ENCODE results near the gene PHAF1.

The PHAF1 gene

GRCh38 chr16:67157106-67157748 is 47.5 kb downstream of the PHAF1 start:
- TF ChIP-seq EZH2 (IDR thresholded peaks at IDR 0.05; ENCODE audit: borderline replicate concordance, low read length) (no peak), CTCF (IDR thresholded peaks at IDR 0.05; ENCODE audit: low read length) (no peak)
- Histone ChIP-seq H3K36me3 (ENCODE audit: insufficient read depth, low read length) (no peaks in the 10 kb centered on the region), H4K20me1 (ENCODE audit: insufficient read depth, low read length) (no peaks in the 10 kb centered on the region), H3K9ac (ENCODE audit: low read length) (no peak overlapping the region), H3K9me2 (ENCODE audit: low read depth, low read length) (no peaks in the 10 kb centered on the region), H3K27me3 (ENCODE audit: insufficient read depth, low read length) (no peaks in the 10 kb centered on the region), H3K4me1 (ENCODE audit: insufficient read depth, low read length, severe bottlenecking) (peaks cover 20% of the 10 kb centered on the region), H3K27ac (ENCODE audit: low read depth, low read length, poor library complexity, severe bottlenecking) (no peak overlapping the region), H3K9me3 (ENCODE audit: low read length) (no peaks in the 10 kb centered on the region), H3K4me3 (ENCODE audit: low read depth, low read length, poor library complexity, severe bottlenecking) (no peak overlapping the region), H3K4me2 (ENCODE audit: low read length) (no peak overlapping the region), H2AFZ (ENCODE audit: low read length) (no peak overlapping the region), H3K79me2 (ENCODE audit: insufficient read depth, low read length) (no peaks in the 10 kb centered on the region), H3F3A (ENCODE audit: insufficient read depth, low read length) (no peaks in the 10 kb centered on the region)

GRCh38 chr16:67157892-67158635 is 48.3 kb downstream of the PHAF1 start:
- Histone ChIP-seq H3F3A (ENCODE audit: insufficient read depth, low read length) (no peaks in the 10 kb centered on the region), H2AFZ (ENCODE audit: low read length) (no peak overlapping the region), H3K27ac (ENCODE audit: low read depth, low read length, poor library complexity, severe bottlenecking) (no peak overlapping the region), H3K9ac (ENCODE audit: low read length) (no peak overlapping the region), H3K4me2 (ENCODE audit: low read length) (no peak overlapping the region), H3K79me2 (ENCODE audit: insufficient read depth, low read length) (no peaks in the 10 kb centered on the region), H3K36me3 (ENCODE audit: insufficient read depth, low read length) (no peaks in the 10 kb centered on the region), H3K4me3 (ENCODE audit: low read depth, low read length, poor library complexity, severe bottlenecking) (no peak overlapping the region), H3K9me2 (ENCODE audit: low read depth, low read length) (no peaks in the 10 kb centered on the region), H4K20me1 (ENCODE audit: insufficient read depth, low read length) (no peaks in the 10 kb centered on the region), H3K9me3 (ENCODE audit: low read length) (no peaks in the 10 kb centered on the region), H3K4me1 (ENCODE audit: insufficient read depth, low read length, severe bottlenecking) (peaks cover 22% of the 10 kb centered on the region), H3K27me3 (ENCODE audit: insufficient read depth, low read length) (no peaks in the 10 kb centered on the region; the same call in 1 of the 2 replicates)
- TF ChIP-seq CTCF (IDR thresholded peaks at IDR 0.05; ENCODE audit: low read length), result no peak
- TF ChIP-seq EZH2 (IDR thresholded peaks at IDR 0.05; ENCODE audit: borderline replicate concordance, low read length), result no peak

GRCh38 chr16:67158637-67159600 is 49.2 kb downstream of the PHAF1 start:
- peak overlapping the region; percentile 67 for H3K9ac ChIP-seq (ENCODE audit: low read length)
- H3K4me3 ChIP-seq (ENCODE audit: low read depth, low read length, poor library complexity, severe bottlenecking), result peak overlapping the region; percentile 76
- H3K27ac ChIP-seq (ENCODE audit: low read depth, low read length, poor library complexity, severe bottlenecking), result no peak overlapping the region
- peaks cover 30% of the 10 kb centered on the region for H3K4me1 ChIP-seq (ENCODE audit: insufficient read depth, low read length, severe bottlenecking)
- H3K9me2 ChIP-seq (ENCODE audit: low read depth, low read length), result no peaks in the 10 kb centered on the region
- H3F3A ChIP-seq (ENCODE audit: insufficient read depth, low read length), result no peaks in the 10 kb centered on the region
- H3K27me3 ChIP-seq (ENCODE audit: insufficient read depth, low read length), result no peaks in the 10 kb centered on the region; the same call in 1 of the 2 replicates
- TF ChIP-seq CTCF (IDR thresholded peaks at IDR 0.05; ENCODE audit: low read length), result no peak
- TF ChIP-seq EZH2 (IDR thresholded peaks at IDR 0.05; ENCODE audit: borderline replicate concordance, low read length), result no peak
- no peaks in the 10 kb centered on the region for H3K36me3 ChIP-seq (ENCODE audit: insufficient read depth, low read length)
- H3K9me3 ChIP-seq (ENCODE audit: low read length), result no peaks in the 10 kb centered on the region
- peak overlapping the region; percentile 53 for H3K4me2 ChIP-seq (ENCODE audit: low read length)
- no peak overlapping the region for H2AFZ ChIP-seq (ENCODE audit: low read length)
- H4K20me1 ChIP-seq (ENCODE audit: insufficient read depth, low read length), result no peaks in the 10 kb centered on the region
- no peaks in the 10 kb centered on the region for H3K79me2 ChIP-seq (ENCODE audit: insufficient read depth, low read length)
